NCI-H524 (cell line): ENCODE results near the gene VIPR2.
A peak's percentile ranks its signal among the peaks of the same experiment; 100 is the strongest.

Source experiments
- DNase-seq, 2 experiments: peaks; one replicate each; lab custom pipeline; 2025; lab: John Stamatoyannopoulos, UW

Gene VIPR2

GRCh38 chr7:159040912-159041711, 103.6 kb downstream of the VIPR2 start:
- DNase-seq: no peak

- no peak for DNase-seq
Measured at GRCh38 chr7:159040146-159040545, 104.5 kb downstream of the VIPR2 start.

- no peak for DNase-seq
Measured at GRCh38 chr7:159039716-159040115, 105.0 kb downstream of the VIPR2 start.

- DNase-seq: no peak
Measured at GRCh38 chr7:159038066-159038465, 106.6 kb downstream of the VIPR2 start.

- DNase-seq: no peak
Measured at GRCh38 chr7:159036916-159037605, 107.6 kb downstream of the VIPR2 start.

- DNase-seq: no peak
Measured at GRCh38 chr7:159035571-159036073, 109.0 kb downstream of the VIPR2 start.

- DNase-seq: no peak
Measured at GRCh38 chr7:159034988-159035387, 109.7 kb downstream of the VIPR2 start.

- DNase-seq: no peak
Measured at GRCh38 chr7:159034394-159034793, 110.3 kb downstream of the VIPR2 start.

GRCh38 chr7:159033956-159034355, 110.7 kb downstream of the VIPR2 start:
- DNase-seq: no peak

- no peak for DNase-seq
Measured at GRCh38 chr7:159033473-159033825, 111.2 kb downstream of the VIPR2 start.

- DNase-seq: no peak
Measured at GRCh38 chr7:159032753-159033472, 111.8 kb downstream of the VIPR2 start.

- no peak for DNase-seq
Measured at GRCh38 chr7:159032322-159032721, 112.3 kb downstream of the VIPR2 start.

GRCh38 chr7:159031750-159032149, 112.9 kb downstream of the VIPR2 start:
- DNase-seq: no peak

GRCh38 chr7:159031135-159031701, 113.4 kb downstream of the VIPR2 start:
- DNase-seq: no peak

- DNase-seq: peak; percentile 28 to 47
Measured at GRCh38 chr7:159030490-159031134, 114.1 kb downstream of the VIPR2 start.

GRCh38 chr7:159028508-159029401, 115.9 kb downstream of the VIPR2 start:
- DNase-seq: no peak

GRCh38 chr7:159027789-159028507, 116.7 kb downstream of the VIPR2 start:
- DNase-seq: peak in 1 of 2 experiments; percentile 70

GRCh38 chr7:159027056-159027788, 117.4 kb downstream of the VIPR2 start:
- peak; percentile 20 to 70 for DNase-seq
